Head of caudate nucleus (tissue), 42 donors: ENCODE data around the gene NXPE4.
"Not testable (repeated sequence)": the region's sequence is repeated elsewhere in the genome, so short reads cannot be mapped to it uniquely, and the experiment has no call there.

Experiments
- DNase-seq, 42 donors: peaks; one replicate each; pipeline versions ENCODE4 v3.0.0 to v3.0.0-alpha.2; 2020 to 2021; ENCODE audit warnings: mixed read lengths in 7 of 42
- intact Hi-C: fragments of 100-400 bp; cut with DNase I; formaldehyde crosslinking; loops from one replicate; pipeline ENCODE4 v1.15.0; 2022

Gene NXPE4

GRCh38 chr11:114595571-114595970 is at the start of gene NXPE4:
TSS of gene NXPE4 (minus strand) at chr11:114595786. CDS start at chr11:114594759, 1,027 bp downstream.
- no peak for DNase-seq
- intact Hi-C loops, result no loop called here

GRCh38 chr11:114639440-114639839 is 43.9 kb upstream of the NXPE4 start:
- DNase-seq, result peak in 1 of 42 donors; percentile 2
- intact Hi-C loops, result not testable (repeated sequence)

- intact Hi-C loops, DNase-seq: not testable (repeated sequence)
Observed at GRCh38 chr11:114631445-114631965, 35.9 kb upstream of the NXPE4 start.

- no peak for DNase-seq
- intact Hi-C loops, result no loop called here
Observed at GRCh38 chr11:114625294-114625693, 29.7 kb upstream of the NXPE4 start.

- no peak for DNase-seq
- intact Hi-C loops, result no loop called here
Observed at GRCh38 chr11:114624455-114625207, 29.0 kb upstream of the NXPE4 start.

GRCh38 chr11:114623720-114624119 is 28.1 kb upstream of the NXPE4 start:
- intact Hi-C loops, result no loop called here
- DNase-seq, result no peak

GRCh38 chr11:114622858-114623257 is 27.3 kb upstream of the NXPE4 start:
- intact Hi-C loops, result no loop called here
- no peak for DNase-seq

GRCh38 chr11:114621950-114622809 is 26.6 kb upstream of the NXPE4 start:
- intact Hi-C loops, result no loop called here
- no peak for DNase-seq

GRCh38 chr11:114621072-114621471 is 25.5 kb upstream of the NXPE4 start:
- intact Hi-C loops, result no loop called here
- DNase-seq, result no peak

- intact Hi-C loops, result no loop called here
- DNase-seq, result no peak
Observed at GRCh38 chr11:114619659-114620173, 24.1 kb upstream of the NXPE4 start.

GRCh38 chr11:114618139-114618538 is 22.6 kb upstream of the NXPE4 start:
- no peak for DNase-seq
- intact Hi-C loops, result no loop called here

GRCh38 chr11:114617157-114618124 is 21.9 kb upstream of the NXPE4 start:
- DNase-seq, result no peak
- intact Hi-C loops, result no loop called here

GRCh38 chr11:114616516-114616915 is 20.9 kb upstream of the NXPE4 start:
- DNase-seq, result no peak
- intact Hi-C loops, result no loop called here

- intact Hi-C loops, result no loop called here
- DNase-seq, result no peak
Observed at GRCh38 chr11:114615448-114616361, 20.1 kb upstream of the NXPE4 start.

GRCh38 chr11:114614127-114614720 is 18.6 kb upstream of the NXPE4 start:
- intact Hi-C loops, result no loop called here

GRCh38 chr11:114613094-114613493 is 17.5 kb upstream of the NXPE4 start:
- intact Hi-C loops, DNase-seq: not testable (repeated sequence)

More at GRCh38 chr11:114614127-114614720, 18.6 kb upstream of the NXPE4 start:
- DNase-seq, result no peak

- intact Hi-C loops, result no loop called here
- DNase-seq, result no peak
Observed at GRCh38 chr11:114612686-114613085, 17.1 kb upstream of the NXPE4 start.
